Activated CD4-positive, alpha-beta T cell treated with anti-CD3 and anti-CD28 coated beads for 48 hours (primary cell): Measurements from ENCODE around the gene MTHFSD.

Experiments
- DNase-seq: peaks from one replicate; pipeline ENCODE4 v3.0.0-alpha.2; 2020

Gene MTHFSD

DNA sequence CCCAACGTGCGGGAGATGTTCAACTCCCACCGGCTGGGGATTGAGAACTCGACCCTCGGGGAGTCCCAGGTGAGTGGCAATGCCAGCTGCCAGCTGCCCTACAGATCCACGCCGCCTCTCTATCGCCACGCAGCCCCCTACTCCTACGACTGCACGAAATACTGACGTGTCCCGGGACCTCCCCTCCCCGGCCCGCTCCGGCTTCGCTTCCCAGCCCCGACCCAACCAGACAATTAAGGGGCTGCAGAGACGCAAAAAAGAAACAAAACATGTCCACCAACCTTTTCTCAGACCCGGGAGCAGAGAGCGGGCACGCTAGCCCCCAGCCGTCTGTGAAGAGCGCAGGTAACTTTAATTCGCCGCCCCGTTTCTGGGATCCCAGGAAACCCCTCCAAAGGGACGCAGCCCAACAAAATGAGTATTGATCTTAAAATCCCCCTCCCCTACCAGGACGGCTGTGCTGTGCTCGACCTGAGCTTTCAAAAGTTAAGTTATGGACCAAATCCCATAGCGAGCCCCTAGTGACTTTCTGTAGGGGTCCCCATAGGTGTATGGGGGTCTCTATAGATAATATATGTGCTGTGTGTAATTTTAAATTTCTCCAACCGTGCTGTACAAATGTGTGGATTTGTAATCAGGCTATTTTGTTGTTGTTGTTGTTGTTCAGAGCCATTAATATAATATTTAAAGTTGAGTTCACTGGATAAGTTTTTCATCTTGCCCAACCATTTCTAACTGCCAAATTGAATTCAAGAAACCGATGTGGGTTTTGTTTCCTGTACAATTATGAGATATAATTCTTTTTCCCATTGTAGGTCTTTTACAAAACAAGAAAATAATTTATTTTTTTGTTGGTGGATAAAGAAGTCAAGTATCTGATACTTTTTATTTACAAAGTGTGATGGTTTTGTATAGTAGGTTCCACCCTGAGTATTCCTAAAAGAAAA is 13.9 kb upstream of the MTHFSD start:
- no peak for DNase-seq

DNA sequence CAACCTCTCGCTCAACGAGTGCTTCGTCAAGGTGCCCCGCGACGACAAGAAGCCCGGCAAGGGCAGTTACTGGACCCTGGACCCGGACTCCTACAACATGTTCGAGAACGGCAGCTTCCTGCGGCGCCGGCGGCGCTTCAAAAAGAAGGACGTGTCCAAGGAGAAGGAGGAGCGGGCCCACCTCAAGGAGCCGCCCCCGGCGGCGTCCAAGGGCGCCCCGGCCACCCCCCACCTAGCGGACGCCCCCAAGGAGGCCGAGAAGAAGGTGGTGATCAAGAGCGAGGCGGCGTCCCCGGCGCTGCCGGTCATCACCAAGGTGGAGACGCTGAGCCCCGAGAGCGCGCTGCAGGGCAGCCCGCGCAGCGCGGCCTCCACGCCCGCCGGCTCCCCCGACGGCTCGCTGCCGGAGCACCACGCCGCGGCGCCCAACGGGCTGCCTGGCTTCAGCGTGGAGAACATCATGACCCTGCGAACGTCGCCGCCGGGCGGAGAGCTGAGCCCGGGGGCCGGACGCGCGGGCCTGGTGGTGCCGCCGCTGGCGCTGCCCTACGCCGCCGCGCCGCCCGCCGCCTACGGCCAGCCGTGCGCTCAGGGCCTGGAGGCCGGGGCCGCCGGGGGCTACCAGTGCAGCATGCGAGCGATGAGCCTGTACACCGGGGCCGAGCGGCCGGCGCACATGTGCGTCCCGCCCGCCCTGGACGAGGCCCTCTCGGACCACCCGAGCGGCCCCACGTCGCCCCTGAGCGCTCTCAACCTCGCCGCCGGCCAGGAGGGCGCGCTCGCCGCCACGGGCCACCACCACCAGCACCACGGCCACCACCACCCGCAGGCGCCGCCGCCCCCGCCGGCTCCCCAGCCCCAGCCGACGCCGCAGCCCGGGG is 12.9 kb upstream of the MTHFSD start:
- no peak for DNase-seq

DNA sequence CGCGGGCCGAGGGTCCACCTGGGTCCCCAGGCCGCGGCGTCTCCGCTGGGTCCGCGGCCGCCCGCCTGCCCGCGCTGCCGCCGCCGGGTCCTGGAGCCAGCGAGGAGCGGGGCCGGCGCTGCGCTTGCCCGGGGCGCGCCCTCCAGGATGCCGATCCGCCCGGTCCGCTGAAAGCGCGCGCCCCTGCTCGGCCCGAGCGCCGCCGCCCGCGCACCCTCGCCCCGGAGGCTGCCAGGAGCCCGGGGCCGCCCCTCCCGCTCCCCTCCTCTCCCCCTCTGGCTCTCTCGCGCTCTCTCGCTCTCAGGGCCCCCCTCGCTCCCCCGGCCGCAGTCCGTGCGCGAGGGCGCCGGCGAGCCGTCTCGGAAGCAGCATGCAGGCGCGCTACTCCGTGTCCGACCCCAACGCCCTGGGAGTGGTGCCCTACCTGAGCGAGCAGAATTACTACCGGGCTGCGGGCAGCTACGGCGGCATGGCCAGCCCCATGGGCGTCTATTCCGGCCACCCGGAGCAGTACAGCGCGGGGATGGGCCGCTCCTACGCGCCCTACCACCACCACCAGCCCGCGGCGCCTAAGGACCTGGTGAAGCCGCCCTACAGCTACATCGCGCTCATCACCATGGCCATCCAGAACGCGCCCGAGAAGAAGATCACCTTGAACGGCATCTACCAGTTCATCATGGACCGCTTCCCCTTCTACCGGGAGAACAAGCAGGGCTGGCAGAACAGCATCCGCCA is 12.1 kb upstream of the MTHFSD start:
- no peak for DNase-seq

DNA sequence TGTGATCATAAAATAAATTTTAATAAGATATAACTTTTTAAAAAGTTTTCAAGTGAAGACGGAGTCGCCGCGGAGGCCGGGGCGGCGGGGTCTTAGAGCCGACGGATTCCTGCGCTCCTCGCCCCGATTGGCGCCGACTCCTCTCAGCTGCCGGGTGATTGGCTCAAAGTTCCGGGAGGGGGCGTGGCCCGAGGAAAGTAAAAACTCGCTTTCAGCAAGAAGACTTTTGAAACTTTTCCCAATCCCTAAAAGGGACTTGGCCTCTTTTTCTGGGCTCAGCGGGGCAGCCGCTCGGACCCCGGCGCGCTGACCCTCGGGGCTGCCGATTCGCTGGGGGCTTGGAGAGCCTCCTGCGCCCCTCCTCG is 11.5 kb upstream of the MTHFSD start, which contains the start of gene FOXC2:
Gene FOXC2, plus strand, starts transcription at position 229 of the 365 bp plus-strand sequence. CDS start 507 bp downstream, outside the sequence.
- DNase-seq: peak; percentile 77

DNA sequence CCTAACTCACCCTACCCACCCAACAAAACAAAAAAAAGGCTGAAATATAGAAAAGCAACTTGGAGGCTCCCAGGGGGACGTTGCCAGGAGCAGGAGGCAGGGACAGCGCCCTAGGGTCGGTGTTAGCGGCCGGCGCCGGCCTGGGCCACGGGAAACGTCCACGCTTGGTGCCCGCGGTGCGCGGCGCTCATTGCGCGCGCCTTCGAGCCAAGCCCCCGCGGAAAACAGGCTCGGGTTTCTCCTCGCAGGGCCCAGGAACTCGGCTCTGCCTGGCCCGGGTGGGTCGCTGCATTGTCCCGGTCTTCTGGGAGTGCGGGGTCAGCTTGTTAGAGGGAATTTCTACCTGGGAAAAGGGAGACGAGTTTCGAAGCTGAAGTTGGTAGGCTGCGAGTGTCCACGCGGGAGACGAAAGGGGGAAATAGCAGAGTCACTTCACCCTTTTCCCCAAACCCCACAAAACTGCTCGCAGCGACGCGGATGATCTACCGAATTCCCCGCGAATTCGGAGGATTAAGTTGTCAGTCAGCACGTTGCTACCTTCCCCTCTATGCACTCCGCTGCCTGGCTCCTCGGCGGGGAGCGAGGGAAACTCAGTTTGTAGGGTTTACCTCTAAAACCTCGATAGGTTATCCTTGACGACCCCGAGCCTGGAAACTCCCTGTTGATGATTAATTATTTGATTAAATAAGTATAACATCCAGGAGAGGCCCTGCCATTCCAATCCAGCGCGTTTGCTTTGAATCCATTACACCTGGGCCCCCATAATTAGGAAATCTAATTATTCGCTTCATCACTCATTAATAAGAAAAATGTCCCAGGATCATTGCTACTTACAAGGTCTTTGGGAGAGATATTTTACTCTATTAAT is 10.8 kb upstream of the MTHFSD start:
- no peak for DNase-seq

DNA sequence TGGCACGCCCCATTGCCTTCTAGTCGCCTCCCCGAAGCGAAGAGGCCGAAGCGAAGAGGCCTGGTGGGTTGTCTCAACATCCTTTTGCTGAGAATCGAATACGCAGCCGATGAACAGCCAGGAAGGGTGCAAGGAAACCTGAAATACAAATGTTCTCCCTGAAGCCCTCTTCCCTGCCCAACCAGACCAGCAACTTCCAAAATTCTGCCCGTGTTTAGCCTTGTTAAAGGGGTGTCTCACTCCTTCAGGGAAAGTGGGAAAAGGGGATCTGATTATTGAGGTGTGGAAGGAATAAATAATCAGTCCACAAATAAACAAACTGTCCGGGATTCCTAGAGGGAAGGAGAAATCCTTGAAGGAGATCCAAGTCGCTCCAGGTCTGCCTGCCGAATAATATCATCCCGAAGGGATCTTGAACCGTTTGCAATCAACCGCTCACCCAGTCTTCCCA is 10.2 kb upstream of the MTHFSD start:
- no peak for DNase-seq

DNA sequence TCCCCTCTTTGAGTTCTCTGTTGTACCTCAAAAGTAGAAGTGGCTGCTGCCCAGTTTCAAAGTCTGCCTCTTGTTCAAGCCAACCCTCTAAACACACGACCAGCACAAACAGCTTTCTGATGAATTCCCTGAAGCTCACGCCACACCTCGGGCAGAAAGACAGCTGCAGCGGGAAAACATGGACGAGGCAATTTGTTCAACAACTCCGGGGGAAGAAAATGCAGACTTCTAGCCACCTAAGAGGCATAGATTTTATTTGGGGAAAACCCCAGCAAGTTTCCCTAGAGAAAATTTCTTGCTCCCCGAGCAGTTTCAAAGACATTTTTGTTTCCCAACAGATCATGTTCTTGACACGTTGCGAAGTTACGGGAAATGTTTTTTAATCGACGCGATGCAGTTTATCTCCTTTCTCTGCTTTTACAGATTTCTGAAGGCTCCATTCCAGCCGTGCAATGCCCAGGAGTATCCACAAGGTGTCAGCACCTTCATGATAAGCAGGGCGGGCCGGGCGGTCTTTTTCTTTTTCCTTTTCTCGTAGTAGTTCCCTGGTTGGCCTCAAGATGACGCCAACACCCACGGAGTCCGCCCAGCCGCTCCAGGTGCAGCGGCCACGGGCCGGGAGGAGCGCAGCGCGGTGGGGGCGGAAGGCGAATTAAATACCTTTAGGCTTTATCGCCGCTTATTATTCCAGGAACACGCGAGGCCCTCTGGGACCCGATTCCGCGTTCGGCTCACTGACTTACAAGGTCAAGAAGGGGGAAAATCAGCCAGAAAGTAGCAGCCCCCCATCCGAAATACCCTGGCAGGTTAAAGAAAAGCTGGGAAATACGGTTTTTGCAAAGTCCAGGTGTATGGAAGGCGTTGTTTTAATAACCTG is 8.7 kb upstream of the MTHFSD start:
- peak; percentile 93 for DNase-seq

DNA sequence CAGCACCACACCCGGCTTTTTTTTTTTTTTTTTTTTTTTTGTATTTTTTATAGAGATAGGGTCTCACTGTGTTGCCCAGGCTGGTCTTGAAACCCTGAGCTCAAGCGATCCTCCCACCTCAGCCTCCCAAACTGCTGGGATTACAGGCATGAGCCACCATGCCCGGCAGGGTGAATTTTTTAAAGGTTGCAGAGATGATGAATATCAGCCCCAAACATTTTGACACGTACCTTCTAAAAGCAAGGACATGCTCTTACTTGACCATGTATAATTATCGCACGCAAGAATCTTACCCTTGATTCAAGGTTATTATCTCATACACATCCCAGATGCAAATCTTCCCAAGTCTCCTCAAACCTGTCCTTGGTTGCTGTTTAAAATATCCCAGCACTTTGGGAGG is 7.3 kb upstream of the MTHFSD start:
- no peak for DNase-seq

DNA sequence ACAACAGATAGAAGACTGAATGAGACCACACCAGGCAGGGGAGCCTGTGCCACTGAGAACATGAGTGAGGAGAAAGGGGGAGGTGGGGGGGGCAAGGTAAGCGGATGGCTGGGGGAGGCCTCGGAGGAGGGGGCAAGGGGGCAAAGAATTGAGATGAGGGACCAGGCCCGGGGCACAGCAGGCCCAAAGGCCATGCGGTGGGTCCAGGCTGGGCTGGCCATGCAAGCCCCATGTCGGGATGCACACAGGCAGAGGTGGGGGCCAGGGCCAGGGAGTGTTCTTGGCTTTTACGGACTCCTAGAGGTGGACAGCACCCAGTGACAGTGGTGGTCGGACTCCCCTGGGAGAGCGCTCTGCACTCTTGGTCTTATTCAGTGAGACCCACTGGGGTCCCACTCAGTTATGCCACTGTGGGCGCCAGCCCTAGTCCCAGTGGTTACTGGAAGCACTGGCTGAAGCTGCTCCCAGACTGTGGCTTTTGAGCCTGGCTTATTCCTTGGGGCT is 4.8 kb upstream of the MTHFSD start:
- DNase-seq: no peak

DNA sequence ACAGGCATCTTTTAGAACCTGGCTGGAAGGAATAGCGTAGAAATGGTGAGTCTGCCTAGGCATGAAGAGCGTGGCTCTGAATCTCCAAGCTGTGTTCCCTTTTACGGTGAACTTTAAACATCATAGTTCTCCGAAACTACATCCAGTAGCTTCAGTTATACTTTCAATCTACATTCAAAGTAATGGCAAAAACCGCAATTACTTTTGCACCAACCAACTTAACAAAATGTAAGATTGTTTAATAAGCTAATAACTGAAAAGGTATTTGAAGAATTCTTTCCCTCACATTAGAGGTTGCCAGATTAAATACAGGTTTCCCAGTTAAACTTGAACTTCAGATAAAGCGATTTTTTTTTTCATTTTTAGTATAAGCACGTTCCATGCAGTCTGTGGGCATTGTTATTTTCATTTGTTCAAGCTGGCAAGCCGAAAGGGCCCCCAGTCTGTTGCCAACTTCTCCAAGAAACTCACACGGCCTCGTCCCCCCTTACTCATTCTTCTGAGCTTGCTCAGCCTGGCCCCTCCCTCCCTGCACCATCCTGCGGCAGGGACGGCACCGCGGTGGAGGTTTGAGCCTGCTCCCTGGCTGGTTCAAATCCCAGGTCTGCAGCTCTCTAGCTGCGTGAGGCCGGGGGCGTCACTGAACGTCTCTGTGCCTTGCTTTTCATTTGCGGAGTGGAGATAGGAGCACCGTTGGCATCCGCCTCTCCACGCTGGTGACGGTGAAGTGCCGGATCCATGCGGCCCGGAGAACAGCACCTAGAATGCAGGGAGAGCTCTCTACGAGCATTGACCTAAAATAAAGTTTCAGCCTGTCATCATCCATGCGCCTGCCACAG is 3.5 kb upstream of the MTHFSD start:
- DNase-seq: no peak

DNA sequence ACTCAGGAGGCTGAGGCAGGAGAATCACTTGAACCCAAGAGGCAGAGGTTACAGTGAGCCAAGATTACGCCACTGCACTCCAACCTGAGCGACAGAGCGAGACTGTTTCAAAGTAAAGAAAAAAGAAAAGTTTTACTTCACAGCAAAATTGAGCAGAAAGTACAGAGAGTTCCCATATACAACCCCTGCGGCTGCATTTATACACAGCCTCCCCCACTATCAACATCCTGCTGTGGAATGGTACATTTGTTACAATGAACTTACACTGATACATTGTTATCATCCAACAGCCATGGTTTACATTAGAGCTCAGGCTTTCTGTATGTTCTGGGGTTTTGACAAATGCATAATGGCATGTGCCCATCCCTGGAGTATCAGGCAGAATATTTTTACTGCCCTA is 2.6 kb upstream of the MTHFSD start:
- no peak for DNase-seq

DNA sequence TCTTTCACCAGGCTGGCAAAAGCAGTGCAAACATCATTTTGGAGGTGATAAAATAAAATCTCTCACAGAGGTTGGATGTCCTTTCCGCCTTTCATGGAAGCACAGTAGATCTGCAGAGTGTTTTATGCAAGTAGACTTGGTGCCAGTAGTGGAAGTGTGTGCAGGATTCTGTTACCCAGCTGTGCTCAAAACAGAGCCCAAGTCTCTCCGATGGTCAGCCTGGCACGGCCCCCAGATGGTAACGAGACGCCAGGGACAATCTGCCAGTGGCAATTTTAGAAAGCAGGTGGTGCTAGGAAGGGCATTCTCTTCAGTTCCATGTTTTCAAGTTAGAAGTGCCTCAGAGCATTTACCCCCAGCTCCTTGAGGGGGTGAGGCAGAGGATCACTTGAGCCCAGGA is 1.5 kb upstream of the MTHFSD start:
- no peak for DNase-seq

DNA sequence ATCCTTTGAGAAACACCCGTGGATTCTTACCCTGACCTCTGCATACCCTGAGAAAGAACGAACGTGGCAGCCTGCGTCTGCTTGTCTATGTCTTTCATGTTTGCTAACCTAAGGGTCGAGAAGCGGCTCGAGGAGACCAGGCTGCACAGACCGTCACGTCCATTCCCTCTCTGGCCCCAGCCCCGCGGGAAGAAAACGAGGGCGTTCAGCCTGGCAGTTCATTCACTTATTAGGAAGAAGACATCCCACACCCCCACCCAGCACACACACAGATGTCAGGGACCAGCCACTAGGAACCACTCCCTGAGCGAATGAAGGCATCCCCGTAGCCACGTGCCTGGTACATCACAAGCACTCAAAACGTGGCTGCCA is 655 bp upstream of the MTHFSD start:
- DNase-seq: no peak

DNA sequence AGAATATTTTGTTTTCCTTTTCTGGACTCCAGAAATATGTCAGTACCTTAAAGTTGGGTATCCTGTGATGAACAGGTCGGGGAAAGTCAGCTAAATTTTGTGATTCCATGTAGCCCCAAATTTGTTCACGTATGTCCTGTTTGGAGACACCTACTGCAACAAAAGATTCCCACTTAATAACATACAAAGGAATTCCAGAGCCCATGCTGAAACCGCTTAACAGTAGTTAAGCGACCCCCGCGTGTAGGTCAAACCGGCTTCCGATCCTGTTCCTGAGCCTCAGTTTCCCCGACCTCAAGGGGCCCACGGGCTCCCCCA is 477 bp downstream of the MTHFSD start:
- DNase-seq: no peak

DNA sequence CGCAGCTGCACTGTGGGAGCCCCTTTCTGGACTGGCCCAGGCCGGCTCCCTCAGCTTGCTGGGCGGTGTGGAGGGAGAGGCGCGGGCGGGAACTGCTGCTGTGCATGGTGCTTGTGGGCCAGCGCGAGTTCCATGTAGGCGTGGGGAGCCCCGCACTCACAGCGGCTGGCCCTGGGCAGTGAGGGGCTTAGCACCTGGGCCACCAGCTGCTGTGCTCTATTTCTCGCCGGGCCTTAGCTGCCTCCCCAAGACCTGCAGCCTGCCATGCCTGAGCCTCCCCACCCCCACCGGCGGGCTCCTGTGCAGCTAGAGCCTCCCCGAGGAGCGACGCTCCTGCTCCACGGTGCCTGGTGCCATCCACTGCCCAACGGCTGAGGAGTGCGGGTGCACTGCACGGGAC is 1.7 kb downstream of the MTHFSD start:
- DNase-seq: no peak

DNA sequence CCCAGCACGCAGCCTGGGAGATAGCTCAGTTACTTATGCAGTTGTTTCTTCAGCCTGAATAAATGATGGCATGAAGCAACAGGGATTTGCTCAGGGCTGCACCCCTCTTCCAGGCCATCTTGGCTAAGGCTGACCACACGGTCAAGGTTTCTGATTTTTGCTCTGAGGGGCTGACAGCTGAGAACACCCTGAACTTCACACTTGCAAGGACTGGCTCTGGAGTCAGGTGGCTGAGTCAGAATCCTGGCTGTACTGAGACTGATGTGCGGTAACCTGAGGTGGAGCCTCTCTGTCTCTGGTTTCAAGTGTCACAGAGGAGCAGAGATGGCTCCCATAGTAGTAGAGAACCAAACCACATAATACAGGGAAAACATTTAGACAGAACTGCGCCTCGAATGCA is 4.8 kb downstream of the MTHFSD start:
- DNase-seq: no peak

DNA sequence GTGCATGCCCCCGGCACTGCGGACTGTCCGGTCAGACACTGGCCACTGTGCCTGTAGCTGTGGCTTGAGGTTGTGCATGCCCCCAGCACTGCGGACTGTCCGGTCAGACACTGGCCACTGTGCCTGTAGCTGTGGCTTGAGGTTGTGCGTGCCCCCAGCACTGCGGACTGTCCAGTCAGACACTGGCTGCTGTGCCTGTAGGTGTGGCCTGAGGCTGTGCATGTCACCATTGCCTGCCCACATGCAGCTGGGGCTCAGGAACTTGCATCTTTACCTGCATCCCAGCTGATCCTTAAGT is 5.2 kb downstream of the MTHFSD start:
- no peak for DNase-seq

DNA sequence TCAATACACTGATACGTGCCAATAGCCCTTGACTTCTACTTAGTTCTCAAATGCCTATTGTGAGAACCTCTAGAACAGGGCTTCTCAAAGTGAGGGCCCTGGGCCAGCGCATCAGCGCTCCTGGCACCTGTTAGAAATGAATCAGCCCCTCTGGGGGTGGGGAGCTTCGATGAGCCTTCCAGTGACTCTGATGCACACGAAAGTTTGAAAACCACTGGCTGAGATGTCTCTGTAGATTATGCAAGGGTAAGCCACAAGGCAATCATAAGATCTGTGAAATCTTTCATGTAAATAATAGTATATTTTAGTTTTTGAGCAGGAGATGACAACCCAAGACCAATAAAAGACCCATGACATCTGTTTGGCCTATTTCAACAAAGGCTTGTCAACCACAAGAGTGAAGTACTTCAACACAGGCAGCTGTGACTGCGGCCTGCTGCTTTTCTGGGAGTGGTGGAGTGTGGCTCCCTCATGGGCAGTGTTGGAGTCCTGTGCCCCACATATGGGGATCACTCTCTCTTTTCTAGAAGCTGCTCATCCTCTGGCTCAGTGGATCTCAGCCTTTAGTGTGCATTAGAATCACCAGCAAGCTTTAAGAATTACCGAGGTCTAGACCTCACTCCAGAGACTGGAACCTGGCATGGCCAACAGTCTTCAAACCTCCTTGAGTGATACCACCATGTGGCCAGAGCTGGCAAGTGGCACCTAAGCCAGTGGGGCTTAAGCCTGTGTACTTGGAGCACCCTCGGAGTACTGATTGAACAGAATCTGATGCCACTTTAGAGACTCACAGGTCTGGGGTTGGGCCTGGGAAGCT is 5.8 kb downstream of the MTHFSD start:
- peak; percentile 56 for DNase-seq

DNA sequence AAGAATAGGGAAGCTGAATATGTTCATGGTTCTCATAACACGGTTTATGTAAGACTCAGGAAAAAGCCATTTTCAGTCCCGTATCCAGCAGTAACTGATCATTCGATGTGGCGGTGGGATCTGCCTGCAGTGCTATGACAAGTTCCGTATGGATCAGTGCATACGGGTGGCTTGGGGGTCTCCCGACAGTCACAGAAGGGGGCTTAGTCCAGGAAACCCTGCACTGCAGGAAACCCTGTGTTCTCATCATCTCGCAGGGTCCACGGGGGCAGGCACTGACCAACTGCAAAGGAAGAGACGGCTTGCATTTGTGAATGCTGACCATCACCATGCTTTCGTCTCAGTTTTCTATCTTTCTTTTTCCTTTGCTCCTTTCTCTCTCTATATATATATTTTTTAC is 7.7 kb downstream of the MTHFSD start:
- DNase-seq: no peak
